GM21423 (cell line): ENCODE data around the gene WWC1.

ENCODE experiments used
- ATAC-seq: cut with Tn5 transposase; IDR thresholded peaks from one replicate; pipeline ENCODE4 v1.9.1; 2021; ENCODE audit warnings: mild to moderate bottlenecking, moderate library complexity; ENCODE audit not compliant: unreplicated experiment

The WWC1 gene

DNA sequence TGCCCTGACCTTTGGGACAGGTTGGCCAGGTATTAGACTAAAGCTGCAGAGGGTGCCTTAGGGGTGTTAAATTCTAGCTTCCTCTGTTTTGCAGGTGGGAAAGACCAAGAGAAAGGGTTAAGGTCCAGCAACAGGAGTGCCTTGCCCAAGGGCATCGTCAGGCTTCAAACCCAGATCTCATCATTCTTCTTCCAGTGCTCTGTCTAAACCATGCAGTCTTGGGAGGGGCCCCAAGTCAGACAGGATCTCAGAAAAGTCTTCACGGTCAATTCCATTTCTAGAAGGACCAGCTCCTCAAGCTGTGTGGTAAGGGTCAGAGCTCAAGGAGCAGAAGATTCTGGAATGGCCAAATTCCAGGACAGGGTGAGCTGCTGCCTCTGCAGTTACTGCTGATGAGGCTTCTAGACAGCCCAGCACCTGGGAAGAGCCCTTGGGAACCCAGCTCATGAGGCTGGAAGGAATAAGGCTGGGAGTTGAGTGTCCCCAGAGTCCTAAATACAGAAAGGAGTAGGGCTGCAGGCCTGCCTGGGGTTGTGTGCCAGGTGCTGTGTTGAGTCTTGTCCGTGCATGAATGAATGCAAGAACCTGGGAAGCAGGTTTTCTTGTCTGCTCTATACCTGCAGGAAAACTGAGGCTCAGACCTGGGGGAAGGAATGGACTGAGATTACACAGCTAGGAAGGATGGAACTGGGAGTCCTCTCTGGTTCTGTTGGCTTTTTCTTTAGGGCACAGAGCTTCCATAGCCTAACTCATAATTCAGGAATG, 69.3 kb downstream of the WWC1 start:
- ATAC-seq = no peak

DNA sequence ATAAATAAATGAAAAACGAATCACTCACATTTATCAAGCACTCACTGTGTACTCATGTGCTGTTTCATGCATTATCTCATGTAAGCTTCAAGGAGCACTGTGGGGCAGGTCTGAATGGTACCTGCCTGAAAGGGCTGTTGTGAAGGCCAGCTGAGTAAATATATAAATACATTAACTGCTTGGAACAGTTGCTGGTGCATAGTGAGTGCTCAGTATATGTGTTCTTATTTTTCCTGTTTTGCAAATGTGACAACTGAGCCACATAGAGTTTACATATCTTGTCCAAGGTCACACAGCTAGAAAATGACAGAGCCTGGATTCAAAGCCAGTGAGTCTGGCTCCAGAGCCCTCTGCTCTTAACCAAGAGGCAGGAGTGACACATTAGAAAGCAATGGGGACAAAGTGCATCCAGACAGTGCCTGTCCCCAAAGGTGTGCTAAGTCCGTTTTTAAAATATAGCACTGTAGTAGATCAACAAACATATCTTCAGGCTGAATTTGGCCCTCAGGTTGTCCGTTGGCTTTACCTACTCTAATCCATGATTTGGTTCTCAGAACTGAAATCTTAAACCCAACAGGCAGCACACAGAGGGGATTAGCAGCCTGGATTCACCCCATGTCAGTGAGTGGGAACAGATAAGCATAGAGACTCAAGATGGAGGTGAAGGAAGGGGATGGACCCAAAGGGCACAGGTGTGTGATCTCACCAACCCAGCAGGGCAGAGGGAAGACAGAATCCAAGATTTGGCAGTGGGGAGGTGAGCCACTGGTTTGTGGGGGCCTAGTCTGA, 70.8 kb downstream of the WWC1 start:
- ATAC-seq = no peak

DNA sequence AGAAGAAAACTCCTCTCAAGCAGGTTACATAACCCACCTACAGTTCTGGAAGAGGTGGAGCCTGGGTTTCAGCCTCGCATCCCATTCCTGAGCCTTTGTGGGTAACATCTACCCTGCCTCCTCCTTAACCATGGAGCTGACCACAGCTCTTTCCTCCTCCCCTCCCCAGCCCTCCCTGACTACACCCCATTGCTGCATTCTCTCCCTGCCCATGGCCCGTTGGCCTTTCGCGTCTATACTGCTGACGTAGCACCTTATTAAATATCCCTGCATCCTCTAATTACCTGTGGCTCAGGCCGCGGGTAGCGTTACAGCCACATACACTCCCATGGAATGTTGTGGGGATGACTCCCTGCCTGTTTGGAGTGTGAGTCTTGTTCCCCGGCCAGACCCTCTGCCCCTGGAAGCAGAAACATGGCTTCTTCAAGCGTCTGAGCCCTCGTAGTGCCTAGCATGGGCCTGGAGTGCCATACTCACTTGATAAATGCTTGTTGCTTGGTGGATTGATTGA, 72.8 kb downstream of the WWC1 start:
- no peak for ATAC-seq

DNA sequence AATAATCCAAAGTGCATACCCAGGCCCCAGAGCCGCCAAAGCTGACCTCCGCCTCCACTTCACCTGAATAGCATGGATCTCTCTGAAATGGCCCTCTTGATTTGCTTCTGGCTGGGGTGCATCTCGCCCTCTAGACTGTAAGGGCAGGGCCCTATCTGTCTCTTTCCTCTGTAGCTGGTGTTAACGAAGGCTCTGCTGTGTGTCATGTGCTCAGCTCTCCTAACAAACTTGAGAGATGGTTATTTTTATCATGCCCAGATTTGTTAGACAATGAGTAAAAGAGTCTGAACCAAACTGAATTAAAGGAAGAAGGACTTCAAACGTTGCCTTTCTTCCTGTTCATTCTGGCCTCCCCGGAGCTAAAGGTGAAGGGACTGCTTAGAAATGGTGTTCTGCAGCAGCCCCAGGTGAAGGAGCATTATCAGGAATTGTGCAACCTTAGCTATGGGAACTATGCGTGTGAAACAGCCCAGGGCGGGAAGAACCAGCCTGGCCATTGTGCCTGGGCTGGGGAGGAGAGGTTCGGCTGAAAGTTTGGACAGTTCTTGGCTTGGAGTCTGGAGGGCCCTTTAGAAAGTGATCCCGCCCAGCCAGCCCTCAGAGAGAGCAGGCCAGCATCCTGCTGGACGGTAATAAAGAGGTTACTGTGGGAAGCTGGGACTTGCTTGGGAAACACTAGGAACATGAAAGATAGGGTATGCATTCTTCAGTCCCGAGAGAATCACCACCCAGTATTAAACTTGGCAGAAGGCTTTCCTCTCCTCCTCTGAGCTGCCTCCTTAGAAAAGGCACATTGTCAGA, 73.5 kb downstream of the WWC1 start:
- ATAC-seq = no peak

DNA sequence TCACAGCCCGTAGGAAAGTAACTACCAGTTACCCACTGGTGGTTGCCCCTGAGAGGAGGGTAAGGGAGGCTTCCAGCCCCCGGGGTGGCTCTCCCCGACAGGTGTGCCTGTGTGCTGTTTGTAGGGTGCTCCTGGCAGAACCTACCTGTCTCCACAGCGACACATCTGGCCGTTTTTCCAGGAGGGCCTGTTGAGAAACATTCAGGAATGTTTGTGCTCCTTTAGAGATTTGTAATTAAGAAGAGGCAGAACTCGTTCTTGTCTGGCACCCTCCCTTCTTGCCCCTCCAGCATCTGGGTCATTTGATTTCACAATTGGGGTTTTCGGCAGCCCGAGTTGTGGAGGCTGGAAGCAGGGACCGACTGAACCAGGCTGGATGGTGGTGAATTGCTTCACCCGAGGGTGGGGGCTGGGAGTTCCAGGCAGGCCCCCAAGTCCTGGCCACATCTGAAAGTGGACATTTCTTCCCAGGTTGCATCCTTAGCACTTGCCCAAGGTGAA, 74.2 kb downstream of the WWC1 start:
- ATAC-seq = no peak

DNA sequence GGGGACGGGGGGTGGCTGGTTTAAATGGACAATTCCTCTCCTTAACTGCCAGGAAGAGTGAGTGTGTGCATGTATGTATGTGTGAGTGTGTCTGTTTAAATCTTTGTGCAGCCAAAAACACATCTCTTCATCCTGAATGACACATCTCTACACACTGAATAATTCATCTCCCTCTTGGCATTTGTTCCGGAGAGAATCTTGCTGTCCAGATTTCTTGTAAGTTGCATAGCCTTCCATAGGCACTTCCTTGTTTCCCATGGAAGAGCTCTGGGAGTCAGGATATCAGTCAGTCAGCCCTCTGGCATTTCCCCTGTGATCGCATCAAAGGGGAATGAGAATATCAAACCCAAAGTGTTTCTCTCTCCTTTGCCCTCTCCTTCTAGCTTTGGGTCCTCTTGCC, 74.7 kb downstream of the WWC1 start:
- no peak for ATAC-seq

DNA sequence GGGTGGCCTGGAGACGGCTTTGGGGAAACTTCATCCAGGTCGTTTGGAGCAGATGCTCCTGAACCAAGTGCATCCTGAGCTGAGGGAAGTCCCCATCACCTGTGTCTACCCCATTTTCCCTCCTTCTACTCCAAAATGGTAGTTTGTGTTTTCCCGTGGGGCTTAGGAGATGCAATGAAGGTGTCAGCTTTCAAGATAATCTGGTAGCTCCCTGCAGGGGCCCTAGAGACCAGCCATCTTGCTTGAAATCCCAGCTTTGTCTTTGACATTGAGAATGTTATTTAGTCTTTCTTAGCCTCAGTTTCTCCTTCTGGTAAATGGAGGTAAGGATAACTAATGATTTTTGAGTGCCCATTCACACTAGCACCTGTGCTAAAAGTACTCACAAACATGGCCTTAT, 77.4 kb downstream of the WWC1 start:
- ATAC-seq = no peak

DNA sequence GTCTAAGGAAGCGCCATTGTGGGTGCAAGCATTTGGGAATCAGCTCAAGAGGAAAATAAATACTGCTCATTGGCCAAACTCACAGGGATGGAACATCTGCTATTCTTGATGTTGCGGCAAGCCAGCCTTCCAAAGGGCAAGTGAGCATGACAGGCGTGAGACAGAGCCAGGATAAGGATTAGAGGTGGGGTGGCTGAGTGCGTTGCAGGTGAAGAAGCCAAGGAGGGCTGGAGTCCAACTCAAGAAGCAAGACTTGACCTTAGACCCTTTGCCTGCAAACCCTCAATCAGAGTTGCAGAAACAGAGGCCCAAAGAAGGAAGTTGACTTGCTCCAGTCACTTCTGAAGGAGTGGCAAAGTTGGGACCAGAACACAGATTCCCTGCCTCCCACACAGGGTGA, 79.4 kb downstream of the WWC1 start:
- ATAC-seq = no peak

DNA sequence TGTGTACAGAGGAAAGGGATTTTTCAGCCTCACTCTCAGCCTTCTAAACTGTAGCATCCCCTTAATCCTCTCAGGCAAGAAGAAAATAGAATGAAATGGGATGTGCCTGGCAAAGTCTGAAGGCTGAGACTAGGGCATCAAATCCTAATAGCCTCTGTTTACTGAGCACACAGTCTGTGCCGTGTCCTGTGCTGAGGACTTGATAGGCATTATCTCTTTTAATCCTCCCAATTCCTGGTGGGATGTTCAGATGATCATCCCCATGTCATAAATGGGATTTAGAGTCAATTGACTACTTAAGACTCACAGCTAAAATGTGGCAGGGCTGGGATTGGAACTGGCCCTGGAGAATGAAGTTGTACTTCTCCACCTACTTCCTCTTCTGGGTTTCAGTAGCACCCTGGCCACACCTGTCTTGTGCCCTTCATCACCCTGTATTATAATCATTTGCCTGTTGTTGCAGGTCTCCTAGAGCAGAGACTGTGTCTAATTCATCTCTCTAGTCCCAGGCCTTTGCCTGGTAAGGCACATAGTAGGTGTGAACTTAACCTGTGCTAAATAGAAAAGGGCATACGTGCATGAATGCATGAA, 81.0 kb downstream of the WWC1 start:
- ATAC-seq = no peak

DNA sequence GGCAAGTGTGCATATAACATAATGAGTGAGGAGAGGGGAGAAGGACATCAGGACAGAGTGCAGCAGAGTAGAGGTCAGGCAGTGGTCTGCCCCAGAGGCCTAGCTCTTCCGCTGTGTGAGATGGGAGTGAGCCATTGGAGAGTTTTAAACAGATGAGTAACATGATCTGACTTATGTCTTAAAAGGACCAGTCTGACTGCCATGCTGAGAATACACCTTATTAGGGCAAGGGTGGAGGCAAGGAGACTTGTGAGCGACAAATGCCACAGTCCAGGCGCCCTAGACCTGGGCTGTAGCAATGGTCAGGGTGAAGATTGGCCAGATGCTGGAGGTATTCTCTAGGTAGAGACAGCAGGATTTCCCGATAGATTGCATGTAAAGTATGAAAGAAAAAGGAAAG, 83.1 kb downstream of the WWC1 start:
- no peak for ATAC-seq

DNA sequence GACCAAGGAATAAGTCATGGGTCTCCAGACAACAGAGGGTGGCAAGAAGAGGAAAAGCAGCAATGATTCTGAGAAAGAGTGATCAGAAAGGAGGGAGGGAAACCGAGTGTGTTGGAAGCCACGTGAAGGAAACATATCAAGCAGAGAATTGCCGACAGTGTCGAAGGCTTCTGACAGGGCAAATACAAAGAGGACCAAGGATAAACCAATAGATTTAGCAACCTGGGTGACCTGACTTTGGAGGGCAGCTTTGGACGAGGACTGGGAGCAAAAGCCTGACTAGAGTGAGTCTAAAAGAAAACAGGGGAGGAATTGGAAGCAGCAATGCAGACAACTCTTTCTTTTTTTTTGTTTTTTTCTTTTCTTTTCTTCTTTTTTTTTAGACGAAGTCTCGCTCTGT, 83.8 kb downstream of the WWC1 start:
- ATAC-seq = no peak

DNA sequence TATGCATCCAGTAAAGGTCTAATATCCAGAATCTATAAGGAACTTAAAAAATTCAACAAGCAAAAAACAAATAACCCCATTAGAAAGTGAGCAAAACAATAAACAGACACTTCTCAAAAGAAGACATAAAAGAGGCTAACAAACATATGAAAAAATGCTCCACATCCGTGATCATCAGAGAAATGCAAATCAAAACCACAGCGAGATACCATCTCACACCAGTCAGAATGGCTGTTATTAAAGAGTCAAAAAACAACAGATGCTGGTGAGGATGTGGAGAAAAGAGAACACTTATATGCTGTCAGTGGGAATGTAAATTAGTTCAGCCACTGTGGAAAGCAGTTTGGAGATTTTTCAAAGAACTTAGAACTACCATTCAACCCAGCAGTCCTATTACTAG, 86.1 kb downstream of the WWC1 start:
- no peak for ATAC-seq

DNA sequence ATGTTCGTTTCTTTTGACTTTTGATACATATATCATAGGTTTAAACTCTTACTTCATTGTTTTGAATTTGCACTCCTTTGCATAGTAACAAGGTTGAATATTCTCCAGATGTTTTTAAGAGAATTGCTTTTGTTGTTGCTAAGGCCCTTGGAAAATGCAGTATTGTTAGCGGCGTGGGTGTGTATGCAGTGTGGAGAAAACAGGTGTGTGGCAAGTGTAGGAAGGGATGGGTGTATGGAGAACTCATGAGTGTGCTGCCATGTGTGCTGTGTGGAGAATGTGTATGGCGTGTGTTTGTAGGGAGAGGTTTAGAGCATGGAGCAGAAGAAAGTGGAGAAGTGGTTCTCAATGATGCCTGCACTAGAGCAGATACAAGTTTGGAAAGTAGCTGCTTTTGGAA, 87.3 kb downstream of the WWC1 start:
- no peak for ATAC-seq

DNA sequence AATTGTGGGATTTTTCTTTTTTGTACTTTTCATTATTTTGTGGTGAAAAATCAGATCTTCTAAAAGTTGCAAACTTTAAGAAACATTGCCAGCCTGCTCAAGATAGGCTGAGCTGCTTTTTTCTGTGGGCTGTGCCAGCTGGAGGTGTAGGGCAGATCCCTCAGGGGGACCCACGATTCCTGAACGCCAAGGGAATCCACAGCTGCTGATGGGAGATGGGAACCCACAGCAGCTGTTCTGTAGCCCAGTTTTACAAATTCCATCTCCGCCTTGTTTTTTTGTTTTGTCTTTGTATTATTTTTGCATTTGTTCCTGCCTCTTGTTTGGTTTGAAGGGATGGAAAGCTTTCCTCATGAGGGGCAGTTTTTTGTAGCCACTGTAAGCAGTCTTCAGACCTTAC, 91.0 kb downstream of the WWC1 start:
- ATAC-seq = no peak

DNA sequence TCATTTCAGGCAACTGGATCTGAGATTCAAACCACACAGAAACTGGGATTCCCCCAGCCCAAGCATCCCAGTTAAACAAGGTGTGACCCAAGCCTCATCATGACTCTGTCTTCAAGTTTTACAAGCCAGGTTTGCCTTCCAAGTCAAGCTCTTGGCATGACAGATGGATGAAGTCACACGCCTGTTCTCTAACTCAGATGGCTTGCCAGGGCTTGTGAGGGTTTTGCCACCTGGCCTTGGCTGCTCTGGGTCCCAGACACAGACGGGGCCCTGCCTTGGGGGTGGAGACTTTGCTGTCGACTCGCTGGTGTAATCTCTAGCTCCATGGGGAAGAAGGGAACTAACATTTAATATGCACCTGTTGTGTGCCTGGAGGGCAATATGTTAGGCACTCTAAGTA, 99.0 kb downstream of the WWC1 start:
- no peak for ATAC-seq

DNA sequence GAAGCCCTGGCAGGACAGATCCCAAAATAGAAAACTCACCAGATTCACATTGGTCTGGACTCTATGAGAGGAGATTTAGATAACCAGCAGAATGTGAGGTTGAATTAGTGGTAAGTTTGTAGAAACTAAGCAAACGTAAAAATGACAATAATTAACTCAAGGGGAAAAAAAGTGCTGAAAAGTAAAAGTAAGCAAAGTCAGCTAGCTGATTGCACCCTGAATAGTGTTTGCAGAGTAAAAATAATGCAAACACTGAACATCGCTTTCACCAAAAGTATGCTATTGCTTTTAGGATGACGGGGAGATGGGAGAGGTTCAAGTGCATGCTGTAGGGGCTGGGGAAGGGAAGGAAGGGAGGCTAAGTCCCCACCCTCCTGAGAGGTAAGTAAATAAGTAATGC, 102.3 kb downstream of the WWC1 start:
- ATAC-seq = no peak

DNA sequence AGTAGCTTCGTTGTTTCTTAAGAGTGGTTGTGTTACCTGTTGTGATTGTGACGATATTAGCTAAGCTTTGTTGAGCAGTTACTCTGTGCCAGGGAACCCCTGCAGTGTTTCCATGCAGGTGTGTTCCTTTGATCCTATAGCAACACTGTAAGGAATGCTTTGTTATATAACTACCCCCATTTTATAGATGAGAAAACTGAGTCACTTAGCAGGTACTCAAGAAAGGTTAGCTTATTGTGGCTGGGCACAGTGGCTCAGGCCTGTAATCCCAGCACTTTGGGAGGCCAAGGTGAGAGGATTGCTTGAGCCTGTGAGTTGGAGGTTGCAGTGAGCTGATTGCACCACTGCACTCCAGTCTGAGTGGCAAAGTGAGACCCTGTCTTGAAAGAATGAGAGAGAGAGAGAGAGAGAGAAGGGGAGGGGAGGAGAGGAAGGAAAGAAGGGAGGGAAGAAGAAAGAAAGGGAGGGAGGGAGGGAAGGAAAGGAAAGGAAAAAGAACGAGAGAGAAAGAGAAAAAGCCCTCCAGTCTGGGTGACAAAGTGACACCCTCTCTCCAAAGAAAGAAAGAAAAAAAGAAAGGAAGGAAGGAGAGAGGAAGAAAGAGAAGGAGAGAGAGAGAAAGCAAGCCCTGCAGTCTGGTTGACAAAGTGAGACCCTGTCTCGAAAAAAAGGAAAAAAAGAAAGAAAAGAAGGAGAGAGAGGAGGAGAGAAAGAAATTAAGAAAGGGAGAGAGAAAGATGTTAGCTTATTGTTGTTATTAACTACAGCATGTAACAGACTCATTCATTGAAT, 109.2 kb downstream of the WWC1 start:
- no peak for ATAC-seq

DNA sequence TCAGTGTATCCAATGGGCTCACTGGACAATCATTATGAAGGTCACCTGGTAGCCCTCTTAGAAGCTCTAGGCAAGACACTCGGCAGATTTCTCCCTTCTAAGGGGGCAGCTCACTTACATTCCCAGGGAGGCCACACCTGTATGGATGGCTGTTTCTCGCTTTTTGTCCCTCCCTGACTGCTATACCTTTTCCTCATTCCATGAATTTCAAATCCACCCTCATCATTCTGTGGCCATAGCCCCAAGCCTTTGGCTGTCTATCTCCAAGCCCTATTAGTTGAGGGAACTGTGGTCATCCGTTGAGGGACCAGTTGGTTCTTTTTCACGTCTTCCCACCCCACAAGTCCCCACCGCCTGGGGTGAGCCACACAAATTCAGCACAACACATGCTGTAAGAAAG, 109.8 kb downstream of the WWC1 start:
- no peak for ATAC-seq

DNA sequence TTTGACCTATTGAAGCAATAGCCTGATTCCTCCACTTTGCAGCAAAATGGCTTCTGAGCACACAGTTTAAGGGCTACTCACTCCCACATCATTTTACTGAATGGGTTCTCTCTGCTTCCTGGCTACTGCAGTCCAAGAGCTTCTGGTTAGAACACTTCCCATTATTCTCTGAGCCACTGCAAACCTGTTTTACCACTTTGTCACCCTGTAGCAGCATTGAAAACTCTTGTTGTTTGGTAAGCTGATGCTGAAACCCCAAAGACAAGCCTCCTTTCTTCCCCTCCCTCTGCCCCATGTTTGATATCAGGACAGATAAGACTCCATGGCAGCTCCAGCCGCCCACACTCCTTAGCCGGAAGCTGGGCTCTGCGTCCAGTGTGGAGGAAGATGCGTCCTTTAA, 110.4 kb downstream of the WWC1 start:
- no peak for ATAC-seq

DNA sequence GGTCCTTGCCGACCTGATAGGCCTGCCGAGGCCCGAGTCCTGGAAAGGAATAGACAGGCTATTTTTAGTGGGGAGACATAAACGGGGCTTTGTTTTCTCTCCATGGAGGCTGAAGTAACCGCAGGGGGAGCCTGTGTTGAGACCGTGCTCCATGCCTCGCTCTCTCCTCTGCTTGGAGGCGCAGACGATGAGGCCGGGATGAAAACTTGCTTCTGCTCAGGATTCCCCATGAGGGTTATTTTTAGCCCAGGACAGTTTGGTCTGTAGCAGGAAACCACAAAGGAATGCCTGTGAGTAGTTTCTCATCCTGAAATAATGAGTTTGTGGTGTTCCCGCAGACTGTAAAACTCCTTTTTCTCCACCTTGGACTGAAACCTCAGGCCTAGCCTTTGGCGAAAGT, 112.9 kb downstream of the WWC1 start:
- no peak for ATAC-seq
